HUDEP-2 (cell line): ENCODE results near the gene TRABD2B.

Source experiments
- DNase-seq, 76 experiments: peaks; one replicate each; lab custom pipeline; 2025; ENCODE audit not compliant: unreplicated experiment in 76 of 76; lab: John Stamatoyannopoulos, UW

TRABD2B gene

GRCh38 chr1:47993881-47994625 is 3.1 kb downstream of the TRABD2B start:
- DNase-seq, result no peak

GRCh38 chr1:47993416-47993740 is 3.8 kb downstream of the TRABD2B start:
- no peak for DNase-seq

- DNase-seq, result no peak
Observed at GRCh38 chr1:47992720-47993415, 4.3 kb downstream of the TRABD2B start.

- DNase-seq, result no peak
Observed at GRCh38 chr1:47991673-47992072, 5.5 kb downstream of the TRABD2B start.

GRCh38 chr1:47991187-47991586 is 6.0 kb downstream of the TRABD2B start:
- DNase-seq, result no peak

- no peak for DNase-seq
Observed at GRCh38 chr1:47990286-47990685, 6.9 kb downstream of the TRABD2B start.

GRCh38 chr1:47987601-47988000 is 9.6 kb downstream of the TRABD2B start:
- DNase-seq, result no peak

GRCh38 chr1:47986761-47987200 is 10.4 kb downstream of the TRABD2B start:
- DNase-seq, result no peak

GRCh38 chr1:47985018-47985417 is 12.2 kb downstream of the TRABD2B start:
- no peak for DNase-seq

GRCh38 chr1:47984175-47984789 is 12.9 kb downstream of the TRABD2B start:
- DNase-seq, result peak in 26 of 76 experiments; percentile 1 to 42 (median 11)

- no peak for DNase-seq
Observed at GRCh38 chr1:47983691-47984090, 13.5 kb downstream of the TRABD2B start.

GRCh38 chr1:47981667-47982350 is 15.4 kb downstream of the TRABD2B start:
- no peak for DNase-seq

GRCh38 chr1:47980501-47980900 is 16.7 kb downstream of the TRABD2B start:
- DNase-seq, result no peak

GRCh38 chr1:47979724-47980123 is 17.5 kb downstream of the TRABD2B start:
- DNase-seq, result no peak

- no peak for DNase-seq
Observed at GRCh38 chr1:47978486-47978885, 18.7 kb downstream of the TRABD2B start.

GRCh38 chr1:47976728-47977127 is 20.5 kb downstream of the TRABD2B start:
- DNase-seq, result no peak

GRCh38 chr1:47976267-47976666 is 20.9 kb downstream of the TRABD2B start:
- DNase-seq, result no peak

- no peak for DNase-seq
Observed at GRCh38 chr1:47975302-47975921, 21.8 kb downstream of the TRABD2B start.

GRCh38 chr1:47972864-47973432 is 24.2 kb downstream of the TRABD2B start:
- DNase-seq, result peak in 1 of 76 experiments; percentile 7

- DNase-seq, result peak in 3 of 76 experiments; percentile 6 to 28 (median 13)
Observed at GRCh38 chr1:47971385-47972160, 25.6 kb downstream of the TRABD2B start.
